ENCODE results near the gene SHANK2. TPM values are rescaled to one million over a fixed set of nuclear protein-coding genes. Genes with fewer than 3 reads are reported as not detected.

The SHANK2 gene
- total and polyA plus RNA-seq, 10 of the 15 experiments (the other 5 are each of a cell fraction or from before 2014, with no cell fraction given): 0.01 to 0.31 (median 0.10) TPM; not detected in 5

GRCh38 chr11:71238285-71238875 is 14.0 kb downstream of the SHANK2 start:
- no TSS peak for BruUV-seq (replicated peaks)
- H3K27ac ChIP-seq (ENCODE audit: control insufficient read depth, insufficient read depth): no peak overlapping the region
- H3K36me3 ChIP-seq (ENCODE audit: control insufficient read depth in 2 of 2, insufficient read depth in 2 of 2, low read length in 1 of 2): no peaks in the 10 kb centered on the region; a peak in 1 of 4 replicates
- no peak overlapping the region for H2AFZ ChIP-seq (ENCODE audit: control insufficient read depth, low read depth, low read length)
- POLR2A ChIA-PET: no interaction called here
- in situ Hi-C loops (cut with MboI): no loop called here
- no peaks in the 10 kb centered on the region for H3K79me2 ChIP-seq (ENCODE audit: control insufficient read depth, insufficient read depth, low read length)
- ATAC-seq (no peak), DNase-seq (ENCODE audit: low read depth, low spot score) (no peak), FAIRE-seq (no peak)
- SMC1A ChIA-PET (ENCODE audit: uncharacterized antibody, unreplicated experiment): no interaction called here
- WGBS (ENCODE audit: insufficient coverage, insufficient replicate concordance, low lambda C conversion rate, missing lambda C conversion rate): 20% methylated on average over 8 of the region's 8 CpGs
- H3K4me3 ChIP-seq: no peak overlapping the region
- no peaks in the 10 kb centered on the region; the same call in 2 of the 3 replicates for H3K9me3 ChIP-seq (replicated peaks; ENCODE audit: control insufficient read depth, insufficient read depth, low read length)
- intact Hi-C loops (cut with micrococcal nuclease; ENCODE audit: unreplicated experiment): no loop called here
- no peaks in the 10 kb centered on the region; the same call in 1 of the 2 replicates for H3K4me1 ChIP-seq (ENCODE audit: control insufficient read depth, insufficient read depth, low read length)
- no peaks in the 10 kb centered on the region; a peak in 1 of 4 replicates for H3K27me3 ChIP-seq (replicated peaks in 1 of 2; ENCODE audit: control insufficient read depth in 2 of 2, insufficient read depth in 2 of 2, low read length in 1 of 2)
- CTCF ChIA-PET: no interaction called here
- no peak overlapping the region for H3K9ac ChIP-seq (ENCODE audit: control insufficient read depth, insufficient read depth, low read length)
- TF ChIP-seq GATAD2B (conservative IDR thresholded peaks at IDR 0.05; ENCODE audit: low read depth): no peak
- TF ChIP-seq SKIL (IDR thresholded peaks at IDR 0.05; ENCODE audit: low read depth, poor library complexity, severe bottlenecking): no peak
- TF ChIP-seq, protein P1, sequence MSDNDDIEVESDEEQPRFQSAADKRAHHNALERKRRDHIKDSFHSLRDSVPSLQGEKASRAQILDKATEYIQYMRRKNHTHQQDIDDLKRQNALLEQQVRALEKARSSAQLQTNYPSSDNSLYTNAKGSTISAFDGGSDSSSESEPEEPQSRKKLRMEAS (IDR thresholded peaks at IDR 0.05; ENCODE audit: low read depth, low read length): no peak
- TF ChIP-seq NFYB (IDR thresholded peaks at IDR 0.05; ENCODE audit: insufficient read depth, low read depth, low read length): no peak
- TF ChIP-seq NKRF (conservative IDR thresholded peaks at IDR 0.05): no peak
- no peak for TF ChIP-seq KDM1A (IDR thresholded peaks at IDR 0.05; ENCODE audit: borderline replicate concordance)
- RAD21 ChIA-PET (ENCODE audit: unreplicated experiment): no interaction called here
- no peaks in the 10 kb centered on the region for H4K20me1 ChIP-seq (ENCODE audit: control insufficient read depth, insufficient read depth)
- H3K4me2 ChIP-seq (ENCODE audit: control insufficient read depth, insufficient read depth): no peak overlapping the region

All from GM12878 (cell line).